Putamen (tissue), 1 donor: ENCODE results near the gene RFX2.
A peak's percentile ranks its signal among the peaks of the same experiment; 100 is the strongest.

Experiments
- DNase-seq: peaks from one replicate; pipeline ENCODE4 v3.0.0-alpha.2; 2016; ENCODE audit warnings: low spot score

The RFX2 gene

GRCh38 chr19:6103894-6104293 is 6.4 kb downstream of the RFX2 start:
- no peak for DNase-seq

- no peak for DNase-seq
Observed at GRCh38 chr19:6103217-6103644, 7.1 kb downstream of the RFX2 start.

GRCh38 chr19:6101991-6102390 is 8.3 kb downstream of the RFX2 start:
- no peak for DNase-seq

GRCh38 chr19:6101291-6101825 is 8.9 kb downstream of the RFX2 start:
- DNase-seq = no peak

- DNase-seq = no peak
Observed at GRCh38 chr19:6100284-6100915, 9.9 kb downstream of the RFX2 start.

GRCh38 chr19:6099599-6099998 is 10.7 kb downstream of the RFX2 start:
- DNase-seq = no peak

- DNase-seq = no peak
Observed at GRCh38 chr19:6099033-6099432, 11.3 kb downstream of the RFX2 start.

- peak; percentile 39 for DNase-seq
Observed at GRCh38 chr19:6098574-6098973, 11.7 kb downstream of the RFX2 start.

- no peak for DNase-seq
Observed at GRCh38 chr19:6097911-6098310, 12.4 kb downstream of the RFX2 start.

GRCh38 chr19:6095760-6096159 is 14.5 kb downstream of the RFX2 start:
- DNase-seq = no peak

GRCh38 chr19:6092329-6093286 is 17.7 kb downstream of the RFX2 start:
- peak; percentile 66 for DNase-seq

GRCh38 chr19:6091771-6092291 is 18.5 kb downstream of the RFX2 start:
- DNase-seq = peak; percentile 44

- no peak for DNase-seq
Observed at GRCh38 chr19:6090634-6091033, 19.7 kb downstream of the RFX2 start.

GRCh38 chr19:6088602-6089049 is 21.7 kb downstream of the RFX2 start:
- no peak for DNase-seq

- no peak for DNase-seq
Observed at GRCh38 chr19:6087074-6087571, 23.2 kb downstream of the RFX2 start.

- no peak for DNase-seq
Observed at GRCh38 chr19:6086068-6086788, 24.1 kb downstream of the RFX2 start.

- DNase-seq = no peak
Observed at GRCh38 chr19:6084821-6085220, 25.5 kb downstream of the RFX2 start.

- no peak for DNase-seq
Observed at GRCh38 chr19:6079107-6079506, 31.2 kb downstream of the RFX2 start.

- no peak for DNase-seq
Observed at GRCh38 chr19:6078068-6078467, 32.2 kb downstream of the RFX2 start.

GRCh38 chr19:6076675-6077463 is 33.4 kb downstream of the RFX2 start:
- DNase-seq = no peak

GRCh38 chr19:6076291-6076665 is 34.0 kb downstream of the RFX2 start:
- DNase-seq = no peak
